WI38 (cell line): ENCODE data around the gene SVEP1.
"Not testable (repeated sequence)": the region's sequence is repeated elsewhere in the genome, so short reads cannot be mapped to it uniquely, and the experiment has no call there.

Source experiments
- H3K4me3 ChIP-seq: 2 replicates; pipeline ENCODE4 v1.5.1; 2011; ENCODE audit warnings: low read depth, mild to moderate bottlenecking, control low read depth, low read length
- CTCF ChIP-seq: IDR thresholded peaks from 2 replicates; pipeline ENCODE4 v1.5.1; 2012; ENCODE audit warnings: low read depth, mild to moderate bottlenecking, control low read depth, low read length

Gene SVEP1

DNA sequence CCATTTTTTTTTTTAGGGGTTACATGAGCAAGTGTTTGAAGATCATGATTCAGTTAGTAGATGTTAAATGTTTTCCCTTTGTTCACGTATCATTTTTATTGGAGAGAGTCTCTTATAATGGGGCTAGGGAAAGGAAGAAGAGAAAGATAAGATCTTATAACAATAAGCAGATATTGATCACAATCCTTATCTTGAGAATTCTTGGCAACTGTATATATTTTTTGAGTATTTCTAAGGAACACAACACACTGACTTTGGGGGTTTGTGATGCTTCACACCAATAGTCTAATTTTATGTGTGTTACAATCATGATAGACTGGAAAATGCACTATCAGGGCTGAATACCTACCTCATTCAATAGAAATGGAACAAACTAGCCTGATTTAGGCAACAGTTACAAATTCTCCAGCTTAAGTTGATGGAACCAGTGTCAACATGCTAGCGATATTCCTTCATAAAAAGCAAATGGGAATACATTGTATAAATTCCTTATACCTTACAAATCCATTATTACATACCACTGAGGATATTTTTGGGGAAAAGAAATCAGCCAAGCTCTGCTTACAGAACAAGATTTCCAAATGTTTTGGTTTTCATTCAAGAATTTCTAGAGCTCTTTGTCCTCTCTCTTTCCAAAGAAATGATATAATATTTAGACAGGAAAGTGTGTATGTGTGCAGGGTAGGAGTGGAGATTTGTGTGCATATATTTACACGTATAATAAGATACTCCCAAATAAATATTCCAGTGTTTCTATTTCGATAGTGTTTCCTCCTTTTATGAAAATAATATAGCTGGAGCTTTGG, 41.5 kb downstream of the SVEP1 start:
- TF ChIP-seq CTCF = no peak
- H3K4me3 ChIP-seq = no peak overlapping the region

GRCh38 chr9:110536822-110537221, 42.7 kb downstream of the SVEP1 start:
- no peak for TF ChIP-seq CTCF
- no peak overlapping the region for H3K4me3 ChIP-seq

DNA sequence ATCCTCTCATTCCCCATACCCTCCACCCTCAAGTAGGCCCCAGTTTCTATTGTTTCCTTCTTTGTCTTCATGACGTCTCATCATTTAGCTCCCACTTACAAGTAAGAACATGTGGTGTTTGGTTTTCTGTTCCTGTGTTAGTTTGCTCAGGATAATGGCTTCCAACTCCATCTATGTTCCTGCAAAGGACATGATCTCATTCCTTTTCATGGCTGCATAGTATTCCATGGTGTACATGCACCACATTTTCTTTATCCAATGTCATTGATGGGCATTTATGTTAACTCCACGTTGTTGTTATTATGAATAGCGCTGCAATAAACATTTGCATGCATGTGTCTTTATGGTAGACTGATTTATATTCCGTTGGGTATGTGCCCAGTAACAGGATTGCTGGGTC, 45.4 kb downstream of the SVEP1 start:
- H3K4me3 ChIP-seq = not testable (repeated sequence)

- no peak overlapping the region for H3K4me3 ChIP-seq
- TF ChIP-seq CTCF = no peak
Observed at GRCh38 chr9:110532908-110533665, 46.5 kb downstream of the SVEP1 start.

DNA sequence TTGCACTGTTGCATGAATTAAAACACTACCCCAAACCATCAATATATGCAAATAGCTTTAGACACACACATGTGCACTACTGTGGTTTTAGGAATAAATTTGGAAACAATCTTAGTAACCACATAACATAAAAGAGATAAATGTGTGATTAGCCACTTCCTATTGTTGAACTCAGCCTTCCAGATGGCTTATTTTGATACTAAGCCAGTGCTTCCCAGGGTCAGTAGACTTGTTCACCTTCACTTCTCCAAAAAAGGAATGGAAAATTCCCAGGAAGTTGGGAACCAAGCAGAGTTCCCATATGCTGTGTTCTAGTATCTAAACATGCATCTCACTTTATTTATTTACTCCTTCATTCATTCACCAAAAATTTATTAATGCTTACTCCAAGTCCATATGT, 47.8 kb downstream of the SVEP1 start:
- H3K4me3 ChIP-seq = no peak overlapping the region
- TF ChIP-seq CTCF = no peak

DNA sequence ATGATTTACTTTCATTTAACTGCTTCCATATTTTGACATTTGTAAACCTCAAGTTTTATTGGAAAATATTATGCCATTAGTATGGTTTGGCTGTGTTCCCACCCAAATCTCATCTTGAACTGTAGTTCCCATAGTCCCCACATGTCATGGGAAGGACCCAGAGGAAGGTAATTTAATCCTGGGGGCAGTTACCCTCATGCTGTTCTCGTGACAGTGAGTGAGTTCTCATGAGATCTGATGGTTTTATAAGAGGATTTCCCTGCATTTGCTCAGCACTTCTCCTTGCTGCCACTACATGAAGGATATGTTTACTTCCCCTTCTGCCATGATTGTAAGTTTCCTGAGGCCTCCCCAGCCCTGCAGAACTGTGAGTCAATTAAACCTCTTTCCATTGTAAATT, 48.3 kb downstream of the SVEP1 start:
- H3K4me3 ChIP-seq = not testable (repeated sequence)

DNA sequence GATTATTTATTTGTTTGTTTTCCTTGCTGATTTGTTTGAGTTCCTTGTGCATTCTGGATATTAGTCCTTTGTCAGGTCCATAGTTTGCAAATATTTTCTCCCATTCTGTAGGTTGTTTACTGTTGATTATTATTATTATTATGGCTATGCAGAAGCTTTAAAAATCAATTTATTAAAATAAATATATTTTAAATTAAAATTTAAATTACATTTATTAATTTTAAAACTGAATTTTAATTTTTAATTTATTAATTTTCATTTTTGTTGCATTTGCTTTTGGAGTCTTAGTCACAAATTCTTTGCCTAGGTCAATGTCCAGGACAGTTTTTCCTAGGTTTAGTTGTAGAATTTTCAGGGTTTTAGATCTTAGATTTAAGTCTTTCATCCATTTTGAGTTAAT, 50.9 kb downstream of the SVEP1 start:
- H3K4me3 ChIP-seq = no peak overlapping the region
- no peak for TF ChIP-seq CTCF

GRCh38 chr9:110526426-110526825, 53.1 kb downstream of the SVEP1 start:
- TF ChIP-seq CTCF = no peak
- H3K4me3 ChIP-seq = no peak overlapping the region
